ENCODE results near the gene PLXNA4.

PLXNA4 gene

DNA sequence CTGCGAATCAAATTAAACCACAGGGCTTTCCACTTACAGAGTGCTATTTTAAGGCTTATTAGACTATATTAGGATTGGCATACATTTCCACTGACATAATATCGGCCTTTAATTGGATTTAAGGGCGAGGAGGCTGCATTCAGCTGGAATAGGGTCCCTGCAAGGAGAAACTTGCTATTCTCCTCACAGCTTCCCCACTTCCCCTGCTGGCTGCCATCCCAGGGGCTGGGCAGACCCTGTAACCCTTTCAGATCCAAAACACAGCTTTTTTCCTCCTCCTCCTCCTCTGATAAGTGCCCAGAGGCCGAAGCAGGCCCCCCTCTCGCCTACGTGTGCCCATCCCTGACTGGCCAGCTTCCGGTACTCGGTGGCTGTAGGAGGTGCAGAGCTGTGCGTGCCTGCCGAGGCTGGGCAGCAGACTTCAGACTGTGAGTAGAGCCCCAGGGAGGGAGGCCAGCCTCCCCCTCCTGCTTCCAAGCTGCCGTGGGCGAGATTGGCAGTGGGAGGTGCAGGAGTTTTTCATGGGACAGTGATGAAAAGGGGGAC is 224.2 kb downstream of the PLXNA4 start:
- H3K27ac ChIP-seq (ENCODE audit: extremely low read depth, low read depth, low read length): no peak overlapping the region
- no peaks in the 10 kb centered on the region for H3K4me1 ChIP-seq (ENCODE audit: control insufficient read depth, insufficient read depth, low read length)
- ChIA-PET POLR2A (no interaction called here), CTCF (interaction anchor here (1.1 kb wide), 1 partner anchor 228 kb away, joined by 3 read pairs; no protein-coding TSS in a partner anchor)
- TF ChIP-seq TRIM28 (IDR thresholded peaks at IDR 0.05; ENCODE audit: borderline replicate concordance, low read length): no peak
- no peak for TF ChIP-seq MEIS1 (CRISPR knock-in tag; IDR thresholded peaks at IDR 0.05; ENCODE audit: borderline replicate concordance)
- no peak for TF ChIP-seq ZSCAN30 (tag by site-specific recombination; IDR thresholded peaks at IDR 0.05)
- peak; percentile 61; the same call in 1 of the 2 replicates for TF ChIP-seq EGR2 (tag by site-specific recombination; IDR thresholded peaks at IDR 0.05; ENCODE audit: low read depth)
- no peak for TF ChIP-seq ZBTB48 (tag by site-specific recombination; IDR thresholded peaks at IDR 0.05)
- peak; percentile 80 for TF ChIP-seq ZFHX2 (tag by site-specific recombination; conservative IDR thresholded peaks at IDR 0.05)
- no peak for TF ChIP-seq ZNF548 (tag by site-specific recombination; IDR thresholded peaks at IDR 0.05)
- no peak for TF ChIP-seq ZNF114 (tag by site-specific recombination; IDR thresholded peaks at IDR 0.05)
- no peak for TF ChIP-seq ZNF514 (tag by site-specific recombination; IDR thresholded peaks at IDR 0.05)
- peak; percentile 32; the same call in 1 of the 2 replicates for TF ChIP-seq ZIC2 (tag by site-specific recombination; IDR thresholded peaks at IDR 0.05)
- H3K36me3 ChIP-seq (ENCODE audit: control insufficient read depth in 2 of 2, insufficient read depth in 1 of 2, low read length in 2 of 2): no peaks in the 10 kb centered on the region
- H3K4me3 ChIP-seq (ENCODE audit: low read depth, low read length): no peak overlapping the region
- no peaks in the 10 kb centered on the region for H3K9me3 ChIP-seq (ENCODE audit: control insufficient read depth, insufficient read depth, low read depth, low read length)

GRCh38 chr7:132350741-132351140 is 225.5 kb downstream of the PLXNA4 start:
- POLR2A ChIA-PET: no interaction called here
- no peak for TF ChIP-seq ZNF354C (tag by site-specific recombination; IDR thresholded peaks at IDR 0.05; ENCODE audit: borderline replicate concordance, low read depth)
- no peak for TF ChIP-seq ZNF768 (tag by site-specific recombination; IDR thresholded peaks at IDR 0.05)
- no peak for TF ChIP-seq ZNF692 (tag by site-specific recombination; IDR thresholded peaks at IDR 0.05)
- TF ChIP-seq ZXDB (tag by site-specific recombination; IDR thresholded peaks at IDR 0.05): no peak
- TF ChIP-seq ZNF239 (tag by site-specific recombination; IDR thresholded peaks at IDR 0.05): no peak
- TF ChIP-seq ZIC2 (tag by site-specific recombination; IDR thresholded peaks at IDR 0.05): no peak
- TF ChIP-seq ZNF660 (tag by site-specific recombination; IDR thresholded peaks at IDR 0.05): no peak
- TF ChIP-seq ZNF561 (tag by site-specific recombination; IDR thresholded peaks at IDR 0.05; ENCODE audit: borderline replicate concordance): no peak
- TF ChIP-seq ZNF350 (tag by site-specific recombination; IDR thresholded peaks at IDR 0.05): no peak
- no peak for TF ChIP-seq ZNF639 (tag by site-specific recombination; IDR thresholded peaks at IDR 0.05)
- TF ChIP-seq PBX3 (CRISPR knock-in tag; IDR thresholded peaks at IDR 0.05): no peak
- no peak for TF ChIP-seq ZNF37A (tag by site-specific recombination; IDR thresholded peaks at IDR 0.05)
- no peak for TF ChIP-seq ZNF514 (tag by site-specific recombination; IDR thresholded peaks at IDR 0.05)
- Histone ChIP-seq H3K4me3 (ENCODE audit: low read depth, low read length) (no peak overlapping the region), H3K27ac (ENCODE audit: extremely low read depth, low read depth, low read length) (no peak overlapping the region), H3K9me3 (ENCODE audit: control insufficient read depth, insufficient read depth, low read depth, low read length) (no peaks in the 10 kb centered on the region), H3K4me1 (ENCODE audit: control insufficient read depth, insufficient read depth, low read length) (no peaks in the 10 kb centered on the region), H3K36me3 (ENCODE audit: control insufficient read depth in 2 of 2, insufficient read depth in 1 of 2, low read length in 2 of 2) (no peaks in the 10 kb centered on the region)
- CTCF ChIA-PET: interaction anchor here (0.7 kb wide), 1 partner anchor 301 kb away, joined by 3 read pairs; no protein-coding TSS in a partner anchor

All from HEK293 (cell line).